WI38 (cell line): ENCODE data around the gene RFX5.
A peak's percentile ranks its signal among the peaks of the same experiment; 100 is the strongest.
"Not testable (repeated sequence)": the region's sequence is repeated elsewhere in the genome, so short reads cannot be mapped to it uniquely, and the experiment has no call there.

Source experiments
- H3K4me3 ChIP-seq: 2 replicates; pipeline ENCODE4 v1.5.1; 2011; ENCODE audit warnings: low read depth, mild to moderate bottlenecking, control low read depth, low read length
- TF ChIP-seq, protein P1 (sequence below): IDR thresholded peaks from 2 replicates; pipeline ENCODE4 v1.5.1; 2012; ENCODE audit warnings: low read depth, mild to moderate bottlenecking, control low read depth, low read length

RFX5 gene

DNA sequence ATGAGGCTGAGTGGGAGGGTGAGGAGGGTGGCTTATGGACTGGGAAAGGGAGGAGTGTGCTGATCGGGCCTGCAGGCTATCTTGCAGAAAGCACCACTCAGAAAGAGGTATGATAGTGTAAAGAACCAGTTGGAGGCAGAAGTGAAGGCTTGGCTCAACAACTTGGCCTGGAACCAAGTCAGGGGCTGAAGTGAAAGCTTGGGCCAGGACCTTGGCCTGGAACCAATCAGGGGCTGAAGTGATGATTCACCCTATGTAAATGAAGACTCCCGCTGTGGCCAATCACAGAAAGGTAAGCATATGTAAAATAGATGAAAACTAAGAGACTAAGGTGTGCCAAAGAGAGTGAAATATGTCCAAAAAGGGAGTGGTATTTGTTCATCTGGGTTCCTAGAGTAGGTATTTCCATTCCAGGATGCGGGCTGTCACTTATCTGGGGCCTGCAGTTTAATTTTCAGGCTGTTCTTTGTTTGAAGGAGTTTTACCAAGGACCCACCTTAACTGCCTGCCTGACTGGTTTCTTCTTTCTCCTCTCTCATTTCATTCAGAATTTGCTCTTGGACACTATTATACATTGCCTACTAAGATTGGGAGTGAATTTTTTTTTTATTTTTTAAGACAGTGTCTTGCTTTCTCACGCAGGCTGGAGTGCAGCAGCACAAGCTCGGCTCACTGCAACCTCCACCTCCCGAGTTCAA, 5.1 kb upstream of the RFX5 start:
- TF ChIP-seq, protein P1, sequence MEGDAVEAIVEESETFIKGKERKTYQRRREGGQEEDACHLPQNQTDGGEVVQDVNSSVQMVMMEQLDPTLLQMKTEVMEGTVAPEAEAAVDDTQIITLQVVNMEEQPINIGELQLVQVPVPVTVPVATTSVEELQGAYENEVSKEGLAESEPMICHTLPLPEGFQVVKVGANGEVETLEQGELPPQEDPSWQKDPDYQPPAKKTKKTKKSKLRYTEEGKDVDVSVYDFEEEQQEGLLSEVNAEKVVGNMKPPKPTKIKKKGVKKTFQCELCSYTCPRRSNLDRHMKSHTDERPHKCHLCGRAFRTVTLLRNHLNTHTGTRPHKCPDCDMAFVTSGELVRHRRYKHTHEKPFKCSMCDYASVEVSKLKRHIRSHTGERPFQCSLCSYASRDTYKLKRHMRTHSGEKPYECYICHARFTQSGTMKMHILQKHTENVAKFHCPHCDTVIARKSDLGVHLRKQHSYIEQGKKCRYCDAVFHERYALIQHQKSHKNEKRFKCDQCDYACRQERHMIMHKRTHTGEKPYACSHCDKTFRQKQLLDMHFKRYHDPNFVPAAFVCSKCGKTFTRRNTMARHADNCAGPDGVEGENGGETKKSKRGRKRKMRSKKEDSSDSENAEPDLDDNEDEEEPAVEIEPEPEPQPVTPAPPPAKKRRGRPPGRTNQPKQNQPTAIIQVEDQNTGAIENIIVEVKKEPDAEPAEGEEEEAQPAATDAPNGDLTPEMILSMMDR, result no peak
- no peak overlapping the region for H3K4me3 ChIP-seq

GRCh38 chr1:151350323-151350722, 3.3 kb upstream of the RFX5 start:
- H3K4me3 ChIP-seq, result not testable (repeated sequence)

DNA sequence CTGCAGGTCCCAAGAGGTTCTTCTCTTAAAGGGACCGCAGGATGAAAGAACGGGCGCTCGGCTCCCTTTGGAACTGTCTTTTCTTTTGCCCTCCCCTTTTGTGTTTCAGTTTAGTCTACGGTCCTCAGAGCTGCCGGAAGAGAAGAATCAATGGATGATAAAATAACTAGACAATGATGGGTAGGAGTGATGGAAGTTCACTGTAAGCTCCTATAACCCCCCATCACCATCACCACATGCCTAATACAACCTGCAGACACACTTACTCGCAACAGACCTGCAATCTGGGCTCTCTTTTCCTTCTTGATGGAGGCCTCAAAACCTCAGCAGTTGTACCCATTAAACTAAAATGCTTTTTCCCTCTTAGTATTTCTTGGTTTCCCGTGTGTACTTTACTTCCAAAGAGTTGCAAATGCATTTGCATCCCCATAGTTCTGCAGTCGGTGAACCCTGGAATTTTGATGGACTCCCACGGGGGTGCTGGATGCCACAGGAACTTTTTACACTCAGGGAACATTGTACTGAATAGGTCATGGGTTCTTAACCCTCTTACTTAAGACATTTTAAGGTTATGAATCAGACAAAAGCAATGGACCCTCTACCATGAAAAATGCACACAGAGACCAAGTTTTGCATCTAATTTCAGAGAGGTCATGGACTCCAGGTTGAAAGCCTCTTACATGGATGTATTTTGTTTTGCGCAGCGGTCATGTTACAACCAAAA, 633 bp upstream of the RFX5 start:
- peak overlapping the region; percentile 83 for H3K4me3 ChIP-seq
- TF ChIP-seq, protein P1, result no peak

GRCh38 chr1:151346082-151346768, 827 bp downstream of the RFX5 start:
- peak overlapping the region; percentile 83 for H3K4me3 ChIP-seq
- TF ChIP-seq, protein P1, result no peak

- no peak overlapping the region for H3K4me3 ChIP-seq
- TF ChIP-seq, protein P1, result no peak
These were observed 2.8 kb downstream of the RFX5 start for GRCh38 chr1:151344291-151344690.

- no peak overlapping the region for H3K4me3 ChIP-seq
- TF ChIP-seq, protein P1, result no peak
These were observed 3.5 kb downstream of the RFX5 start for GRCh38 chr1:151343587-151343986.

GRCh38 chr1:151342569-151342968, 4.5 kb downstream of the RFX5 start:
- TF ChIP-seq, protein P1, result no peak
- no peak overlapping the region for H3K4me3 ChIP-seq
